HG02870 (cell line): ENCODE results near the gene PRSS27.
"Not testable (repeated sequence)": the region's sequence is repeated elsewhere in the genome, so short reads cannot be mapped to it uniquely, and the experiment has no call there.

ENCODE experiments used
- ATAC-seq: cut with Tn5 transposase; IDR thresholded peaks from one replicate; pipeline ENCODE4 v1.9.1; 2021; ENCODE audit warnings: mild to moderate bottlenecking, moderate library complexity; ENCODE audit not compliant: unreplicated experiment

PRSS27 gene

DNA sequence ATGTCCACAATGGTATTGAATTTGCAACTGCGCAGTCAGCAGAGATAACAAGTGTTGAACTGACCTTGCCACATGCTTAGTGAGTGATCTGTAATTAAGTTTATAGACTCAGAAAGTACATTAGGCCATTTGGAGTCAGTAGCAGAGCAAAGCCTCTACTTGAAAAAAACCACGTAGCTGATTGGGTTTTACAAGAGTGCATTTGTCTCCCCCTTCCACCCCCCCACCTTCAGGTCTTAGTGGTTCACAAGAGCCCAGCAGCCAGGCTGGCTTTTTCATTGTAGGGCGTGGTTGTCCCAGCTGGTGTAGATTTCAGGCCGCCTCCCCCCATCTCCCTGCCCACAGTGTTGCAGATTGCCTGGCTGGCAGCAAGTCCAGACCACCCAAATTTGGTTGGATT, 40.1 kb downstream of the PRSS27 start:
- not testable (repeated sequence) for ATAC-seq

GRCh38 chr16:2678206-2678965, 41.6 kb downstream of the PRSS27 start:
- not testable (repeated sequence) for ATAC-seq

DNA sequence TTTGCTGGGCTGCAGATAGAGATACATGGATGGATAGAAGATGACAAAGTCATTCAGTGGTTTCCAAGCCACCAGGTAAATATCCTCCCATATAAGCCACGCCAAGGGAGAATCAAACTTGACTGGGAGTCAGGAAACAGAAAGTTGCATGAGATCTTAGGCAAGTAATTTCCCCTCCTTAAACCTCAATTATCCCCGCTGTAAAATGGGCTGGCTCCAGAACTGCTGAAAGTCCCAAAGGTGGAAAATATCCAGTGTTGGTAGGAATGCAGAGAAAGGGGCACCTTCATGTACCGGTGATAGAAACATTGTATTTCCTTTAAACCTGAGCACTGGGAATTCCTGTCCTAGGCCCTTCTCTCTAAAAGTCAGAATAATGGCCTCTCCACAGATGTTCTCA, 43.1 kb downstream of the PRSS27 start:
- not testable (repeated sequence) for ATAC-seq

DNA sequence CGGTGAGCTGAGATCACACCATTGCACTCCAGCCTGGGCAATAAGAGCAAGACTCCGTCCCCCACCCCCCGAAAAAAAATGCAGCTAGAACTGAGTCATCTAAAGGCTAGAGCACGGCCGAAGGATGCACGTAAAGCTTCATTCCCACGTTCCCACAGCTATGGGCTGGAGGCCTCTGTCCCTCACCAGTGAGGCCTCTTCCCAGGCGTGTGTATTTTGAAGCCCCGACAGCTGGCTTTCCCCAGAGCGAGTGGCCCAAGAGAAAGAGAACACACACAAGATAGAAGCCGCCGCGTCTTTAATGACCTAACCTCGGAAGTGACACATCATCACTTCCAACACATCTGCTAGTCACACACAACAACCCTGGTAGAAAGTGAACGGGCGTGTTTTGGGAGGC, 44.3 kb downstream of the PRSS27 start:
- no peak for ATAC-seq

GRCh38 chr16:2675021-2675420, 45.0 kb downstream of the PRSS27 start:
- no peak for ATAC-seq

- peak; percentile 90 for ATAC-seq
These were observed 46.7 kb downstream of the PRSS27 start for GRCh38 chr16:2673066-2673999.

- ATAC-seq = no peak
These were observed 48.3 kb downstream of the PRSS27 start for GRCh38 chr16:2671741-2672140.

DNA sequence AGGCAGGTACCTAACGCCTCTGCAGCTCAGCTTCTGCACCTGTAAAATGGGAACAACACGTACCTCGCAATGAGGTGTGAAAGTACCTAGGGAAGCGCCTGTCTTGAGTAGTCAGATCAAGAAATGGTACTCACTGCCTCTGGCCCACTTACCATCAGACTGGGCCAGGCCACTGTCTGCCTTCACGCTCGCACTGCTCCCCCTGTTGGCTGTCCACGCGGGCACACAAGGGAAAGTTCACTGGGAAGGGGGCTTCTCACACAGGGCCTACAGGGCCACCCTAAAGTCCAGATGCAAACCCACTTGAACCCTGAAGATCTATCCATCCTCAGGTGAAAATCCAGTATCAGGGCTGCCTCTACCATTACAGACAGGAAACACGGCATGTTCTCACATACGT, 48.8 kb downstream of the PRSS27 start:
- not testable (repeated sequence) for ATAC-seq

- ATAC-seq = not testable (repeated sequence)
These were observed 50.0 kb downstream of the PRSS27 start for GRCh38 chr16:2670017-2670416.

GRCh38 chr16:2669587-2669986, 50.4 kb downstream of the PRSS27 start:
- not testable (repeated sequence) for ATAC-seq

DNA sequence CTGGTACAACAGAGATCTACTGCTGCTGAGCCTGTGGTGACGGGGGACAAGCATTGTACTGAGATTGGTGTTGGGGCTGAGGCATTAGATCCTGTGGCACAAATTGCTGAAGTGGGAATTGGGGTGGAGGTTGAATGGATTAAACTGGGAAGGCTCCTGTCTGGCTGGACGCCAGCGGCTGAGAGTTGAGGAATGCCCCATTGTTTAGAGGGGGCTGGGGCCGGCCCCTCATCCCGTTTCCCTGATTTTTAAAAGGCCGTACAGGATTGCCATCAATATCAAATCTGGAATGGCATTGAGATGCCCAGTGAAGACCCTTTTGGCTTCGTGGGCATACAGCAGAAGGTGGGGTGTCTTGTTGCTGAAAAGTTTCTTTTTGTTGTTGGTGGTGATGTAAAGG, 53.4 kb downstream of the PRSS27 start:
- ATAC-seq = not testable (repeated sequence)

DNA sequence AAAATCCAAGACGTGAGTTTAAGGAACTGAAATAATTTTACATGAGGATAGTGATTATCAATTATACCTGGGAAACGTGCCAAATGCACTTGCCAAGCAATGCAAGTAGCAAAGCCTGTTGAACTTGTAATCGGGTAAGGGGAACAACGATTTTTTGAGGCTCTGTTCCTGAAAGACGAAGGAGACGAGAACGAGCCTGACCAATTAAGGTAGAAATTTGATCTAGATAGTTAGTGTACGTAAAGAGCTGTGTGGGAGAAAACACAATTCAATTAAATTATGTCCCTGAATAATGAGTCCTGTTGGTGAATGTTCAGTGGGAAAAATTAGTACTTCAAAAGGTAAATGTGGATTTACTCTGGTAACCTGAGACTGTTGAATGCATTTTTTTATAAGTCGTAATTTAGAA, 55.4 kb downstream of the PRSS27 start:
- ATAC-seq = no peak

GRCh38 chr16:2663553-2664546, 56.2 kb downstream of the PRSS27 start:
- no peak for ATAC-seq
